Uterus (tissue), 2 donors: ENCODE measurements around the gene IL18RAP.

Experiments used
- CTCF ChIP-seq, 4 experiments: fragments of 200-600 bp in 2 of 4; fragments of 450-650 bp in 2 of 4; sonication (generic) in 2 of 4; IDR thresholded peaks; one replicate each; pipeline ENCODE4 v1.5.1; 2016 to 2019; ENCODE audit warnings: antibody characterized with exemption in 4 of 4, mild to moderate bottlenecking in 2 of 4, moderate library complexity in 1 of 4
- POLR2A ChIP-seq, 2 donors: fragments of 450-650 bp; IDR thresholded peaks; one replicate each; pipeline ENCODE4 v1.6.1; 2016; ENCODE audit warnings: antibody characterized with exemption in 2 of 2, mild to moderate bottlenecking in 1 of 2, moderate library complexity in 1 of 2

GRCh38 chr2:102433973-102434654, 11.2 kb downstream of the IL18RAP start:
- TF ChIP-seq CTCF (IDR thresholded peaks at IDR 0.05) (no peak), POLR2A (IDR thresholded peaks at IDR 0.05) (no peak)
